ENCODE data around the gene SYT14. TPM values are rescaled to one million over a fixed set of nuclear protein-coding genes. Genes with fewer than 3 reads are reported as not detected.
"Not testable (repeated sequence)": the region's sequence is repeated elsewhere in the genome, so short reads cannot be mapped to it uniquely, and the experiment has no call there.

The SYT14 gene
- total and polyA plus RNA-seq, 4 donors, result 5.1 to 25.1 (median 7.7) TPM

DNA sequence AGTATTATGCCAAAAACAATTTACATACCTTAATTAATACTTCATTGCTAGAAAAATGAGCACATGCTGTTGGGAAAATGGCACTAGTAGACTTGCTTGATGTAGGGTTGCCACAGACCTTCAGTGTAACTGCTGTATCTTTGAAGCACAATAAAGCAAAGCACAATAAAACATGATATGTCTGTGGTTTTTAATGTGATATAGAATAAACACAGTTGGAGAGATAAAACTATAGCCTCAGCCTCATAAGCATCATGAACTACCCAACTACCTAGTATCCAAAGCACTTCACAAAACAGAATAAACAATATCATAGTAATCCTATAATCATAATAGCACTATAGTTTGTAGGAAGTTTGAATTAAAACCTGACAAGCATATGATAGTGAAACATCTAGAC lies 143.5 kb downstream of the SYT14 start:
- H3K27ac ChIP-seq (ENCODE audit: low read depth, low read length), result no peak overlapping the region
- H3K4me1 ChIP-seq (ENCODE audit: control insufficient read depth, insufficient read depth, low read length), result no peaks in the 10 kb centered on the region
- H3K36me3 ChIP-seq (ENCODE audit: control insufficient read depth, insufficient read depth, low read length), result no peaks in the 10 kb centered on the region
- H3K4me3 ChIP-seq (ENCODE audit: low read depth, low read length), result no peak overlapping the region
- H3K27me3 ChIP-seq (ENCODE audit: control insufficient read depth, insufficient read depth, low read length), result no peaks in the 10 kb centered on the region
- H3K9me3 ChIP-seq (ENCODE audit: control insufficient read depth, insufficient read depth, low read length), result no peaks in the 10 kb centered on the region
- DNase-seq (ENCODE audit: low read depth in 4 of 6, low spot score in 6 of 6), result no peak

DNA sequence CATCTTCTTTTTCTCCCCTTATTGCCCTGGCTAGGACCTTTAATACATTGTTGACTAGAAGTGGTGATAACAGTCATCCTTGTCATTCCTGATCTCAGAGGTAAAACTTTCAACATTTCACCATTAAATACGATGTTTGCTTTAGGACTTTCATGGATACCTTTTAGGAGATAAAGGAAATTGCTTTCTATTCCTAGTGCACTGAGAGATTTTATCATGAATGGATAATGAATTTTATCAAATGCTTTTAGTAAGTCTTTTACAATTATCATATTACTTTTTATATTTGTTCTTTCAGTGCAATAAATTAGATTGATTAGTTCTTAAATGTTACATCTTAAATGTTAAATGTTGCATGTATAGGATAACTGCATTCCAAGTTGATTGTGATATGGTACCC lies 147.3 kb downstream of the SYT14 start:
- no peaks in the 10 kb centered on the region for H3K27me3 ChIP-seq (ENCODE audit: control insufficient read depth, insufficient read depth, low read length)
- no peaks in the 10 kb centered on the region for H3K36me3 ChIP-seq (ENCODE audit: control insufficient read depth, insufficient read depth, low read length)
- no peaks in the 10 kb centered on the region for H3K4me1 ChIP-seq (ENCODE audit: control insufficient read depth, insufficient read depth, low read length)
- WGBS (ENCODE audit: insufficient coverage), result no CpG with 5 or more reads among the region's 1 CpG
- no peaks in the 10 kb centered on the region for H3K9me3 ChIP-seq (ENCODE audit: control insufficient read depth, insufficient read depth, low read length)
- DNase-seq (ENCODE audit: low read depth in 4 of 6, low spot score in 6 of 6), result no peak
- no peak overlapping the region for H3K4me3 ChIP-seq (ENCODE audit: low read depth, low read length)
- no peak overlapping the region for H3K27ac ChIP-seq (ENCODE audit: low read depth, low read length)

DNA sequence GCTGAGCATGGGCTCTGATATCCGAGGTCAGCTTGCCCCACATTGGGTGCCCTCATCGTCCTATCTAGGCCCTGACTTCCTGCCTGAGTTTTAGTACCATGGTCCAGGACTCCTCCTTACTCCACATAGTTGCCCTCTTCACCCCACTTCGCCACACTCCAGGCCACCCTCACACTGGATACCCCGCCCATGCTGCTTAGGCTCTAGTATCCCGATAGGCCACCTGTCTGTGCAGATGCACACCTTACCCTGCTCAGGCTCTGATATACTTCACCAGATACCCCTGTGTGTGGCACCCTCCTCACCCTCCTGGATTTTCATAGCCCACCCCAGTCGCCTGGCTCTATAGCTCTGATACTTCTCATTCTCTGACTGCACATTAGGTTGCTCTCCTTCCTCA lies 149.0 kb downstream of the SYT14 start:
- no peaks in the 10 kb centered on the region for H3K9me3 ChIP-seq (ENCODE audit: control insufficient read depth, insufficient read depth, low read length)
- H3K4me3 ChIP-seq (ENCODE audit: low read depth, low read length), result no peak overlapping the region
- no peaks in the 10 kb centered on the region for H3K27me3 ChIP-seq (ENCODE audit: control insufficient read depth, insufficient read depth, low read length)
- no peaks in the 10 kb centered on the region for H3K36me3 ChIP-seq (ENCODE audit: control insufficient read depth, insufficient read depth, low read length)
- DNase-seq (ENCODE audit: low read depth in 4 of 6, low spot score in 6 of 6), result no peak
- H3K4me1 ChIP-seq (ENCODE audit: control insufficient read depth, insufficient read depth, low read length), result no peaks in the 10 kb centered on the region
- no peak overlapping the region for H3K27ac ChIP-seq (ENCODE audit: low read depth, low read length)
- 92% methylated on average over 6 of the region's 6 CpGs for WGBS (ENCODE audit: insufficient coverage)

DNA sequence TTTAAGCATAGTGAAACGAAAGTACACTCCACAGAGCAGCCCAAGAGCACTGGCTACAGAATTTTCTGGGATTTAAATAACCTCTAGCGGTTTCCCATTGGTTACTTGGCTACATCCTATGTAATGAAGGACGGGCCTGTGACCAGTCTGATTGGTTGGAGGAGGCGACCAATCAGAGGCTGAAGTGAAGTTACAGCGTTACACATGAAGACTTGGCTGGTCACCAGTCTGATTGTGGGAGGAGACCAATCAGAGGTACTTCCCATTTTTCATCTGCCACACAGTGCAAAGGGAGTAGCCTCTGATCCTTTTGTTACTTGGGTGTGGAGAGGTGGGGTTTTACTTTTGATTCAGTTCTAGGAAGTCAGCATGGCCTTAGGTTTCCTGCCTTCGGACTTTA lies 151.8 kb downstream of the SYT14 start:
- 91% methylated on average over 4 of the region's 6 CpGs for WGBS (ENCODE audit: insufficient coverage)
- Histone ChIP-seq H3K4me3 (ENCODE audit: low read depth, low read length) (no peak overlapping the region), H3K27ac (ENCODE audit: low read depth, low read length) (no peak overlapping the region), H3K4me1 (ENCODE audit: control insufficient read depth, insufficient read depth, low read length) (no peaks in the 10 kb centered on the region), H3K27me3 (ENCODE audit: control insufficient read depth, insufficient read depth, low read length) (no peaks in the 10 kb centered on the region), H3K9me3 (ENCODE audit: control insufficient read depth, insufficient read depth, low read length) (no peaks in the 10 kb centered on the region), H3K36me3 (ENCODE audit: control insufficient read depth, insufficient read depth, low read length) (no peaks in the 10 kb centered on the region)
- DNase-seq (ENCODE audit: low read depth in 4 of 6, low spot score in 6 of 6), result no peak

DNA sequence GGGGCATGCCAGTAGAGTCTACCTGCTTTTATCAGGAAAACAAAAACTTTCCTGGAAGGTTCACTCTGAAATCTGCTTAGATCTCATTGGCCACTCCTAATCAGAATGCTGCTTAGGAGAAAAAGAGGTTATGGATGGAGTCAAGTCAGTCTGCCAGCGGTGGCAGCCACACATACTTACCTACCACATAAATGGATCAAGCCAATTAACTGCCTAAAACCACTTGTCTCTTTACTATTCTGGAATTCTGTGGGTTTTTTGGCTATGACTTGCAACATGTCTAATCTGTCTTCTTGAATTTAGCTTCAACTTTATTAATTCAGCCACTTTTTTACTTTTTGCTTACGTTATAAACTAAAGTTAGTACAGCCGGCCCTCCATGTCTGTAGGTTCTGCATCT lies 154.3 kb downstream of the SYT14 start:
- WGBS (ENCODE audit: insufficient coverage), result no CpG with 5 or more reads among the region's 3 CpGs

DNA sequence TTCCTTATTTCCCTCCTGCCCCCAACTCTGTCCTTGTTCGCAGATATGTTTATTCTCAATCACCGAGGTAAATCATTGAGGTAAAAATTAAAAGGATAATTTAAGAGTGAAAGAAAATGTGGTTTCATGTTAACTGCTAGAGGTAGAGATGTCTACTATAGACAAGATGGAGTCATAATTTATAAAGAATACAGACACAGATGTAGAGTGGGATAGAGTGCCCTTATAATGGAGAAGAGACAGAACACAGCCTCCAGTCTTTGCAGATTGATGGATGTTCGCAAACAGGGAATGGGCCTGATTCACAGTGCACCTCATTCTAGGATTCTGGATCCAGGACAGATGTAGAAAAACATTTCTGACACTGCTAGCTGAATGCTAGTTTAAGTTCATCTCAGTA lies 155.4 kb downstream of the SYT14 start:
- no peak overlapping the region for H3K4me3 ChIP-seq (ENCODE audit: low read depth, low read length)
- no peak overlapping the region for H3K27ac ChIP-seq (ENCODE audit: low read depth, low read length)
- H3K27me3 ChIP-seq (ENCODE audit: control insufficient read depth, insufficient read depth, low read length), result no peaks in the 10 kb centered on the region
- DNase-seq (ENCODE audit: low read depth in 4 of 6, low spot score in 6 of 6), result no peak
- WGBS (ENCODE audit: insufficient coverage), result 80% methylated on average over 1 of the region's 3 CpGs
- H3K4me1 ChIP-seq (ENCODE audit: control insufficient read depth, insufficient read depth, low read length), result no peaks in the 10 kb centered on the region
- H3K36me3 ChIP-seq (ENCODE audit: control insufficient read depth, insufficient read depth, low read length), result no peaks in the 10 kb centered on the region
- H3K9me3 ChIP-seq (ENCODE audit: control insufficient read depth, insufficient read depth, low read length), result no peaks in the 10 kb centered on the region

More for the DNA sequence above, 154.3 kb downstream of the SYT14 start:
- DNase-seq (ENCODE audit: low read depth in 4 of 6, low spot score in 6 of 6), result no peak
- no peak overlapping the region for H3K27ac ChIP-seq (ENCODE audit: low read depth, low read length)
- no peaks in the 10 kb centered on the region for H3K36me3 ChIP-seq (ENCODE audit: control insufficient read depth, insufficient read depth, low read length)
- H3K9me3 ChIP-seq (ENCODE audit: control insufficient read depth, insufficient read depth, low read length), result no peaks in the 10 kb centered on the region
- H3K4me1 ChIP-seq (ENCODE audit: control insufficient read depth, insufficient read depth, low read length), result no peaks in the 10 kb centered on the region
- H3K4me3 ChIP-seq (ENCODE audit: low read depth, low read length), result no peak overlapping the region
- no peaks in the 10 kb centered on the region for H3K27me3 ChIP-seq (ENCODE audit: control insufficient read depth, insufficient read depth, low read length)

DNA sequence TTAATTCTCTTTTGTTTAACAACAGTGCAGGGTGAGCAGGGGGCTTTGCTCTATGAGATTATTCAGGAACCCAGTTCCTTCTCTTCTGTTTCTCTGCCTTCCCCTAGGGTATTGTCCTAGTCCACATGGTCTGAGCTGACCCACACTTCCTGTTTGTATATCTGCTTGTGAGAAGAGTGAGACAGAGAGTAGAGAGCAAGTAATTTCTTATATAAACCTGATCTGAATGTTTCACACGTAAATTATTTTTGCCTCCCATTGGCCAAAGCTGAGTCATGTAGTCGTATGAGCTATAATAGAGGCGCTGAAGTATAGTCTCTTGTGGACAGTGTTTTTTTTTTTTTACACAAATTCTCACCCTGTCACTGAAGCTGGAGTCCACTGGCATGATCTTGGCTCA lies 160.3 kb downstream of the SYT14 start:
- WGBS (ENCODE audit: insufficient coverage), result no CpG with 5 or more reads among the region's 3 CpGs
- Histone ChIP-seq H3K9me3 (ENCODE audit: control insufficient read depth, insufficient read depth, low read length) (no peaks in the 10 kb centered on the region), H3K4me1 (ENCODE audit: control insufficient read depth, insufficient read depth, low read length) (no peaks in the 10 kb centered on the region), H3K27ac (ENCODE audit: low read depth, low read length) (no peak overlapping the region), H3K4me3 (ENCODE audit: low read depth, low read length) (no peak overlapping the region), H3K27me3 (ENCODE audit: control insufficient read depth, insufficient read depth, low read length) (no peaks in the 10 kb centered on the region), H3K36me3 (ENCODE audit: control insufficient read depth, insufficient read depth, low read length) (no peaks in the 10 kb centered on the region)
- DNase-seq (ENCODE audit: low read depth in 4 of 6, low spot score in 6 of 6), result no peak

DNA sequence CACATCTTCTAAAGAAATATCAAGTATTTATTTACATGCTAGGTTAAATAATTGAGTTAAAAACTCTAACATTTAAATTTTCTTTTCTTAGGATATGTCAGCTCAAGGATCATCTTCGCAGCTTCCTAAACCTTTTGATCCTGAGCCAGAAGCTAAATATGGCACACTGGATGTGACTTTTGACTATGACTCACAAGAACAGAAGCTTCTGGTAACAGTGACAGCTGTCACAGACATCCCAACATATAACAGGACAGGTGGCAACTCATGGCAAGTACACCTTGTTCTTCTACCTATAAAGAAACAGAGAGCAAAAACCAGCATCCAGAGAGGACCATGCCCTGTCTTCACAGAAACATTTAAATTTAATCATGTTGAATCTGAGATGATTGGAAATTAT lies 161.9 kb downstream of the SYT14 start:
- Histone ChIP-seq H3K4me1 (ENCODE audit: control insufficient read depth, insufficient read depth, low read length) (no peaks in the 10 kb centered on the region), H3K9me3 (ENCODE audit: control insufficient read depth, insufficient read depth, low read length) (no peaks in the 10 kb centered on the region), H3K27me3 (ENCODE audit: control insufficient read depth, insufficient read depth, low read length) (no peaks in the 10 kb centered on the region), H3K27ac (ENCODE audit: low read depth, low read length) (no peak overlapping the region), H3K4me3 (ENCODE audit: low read depth, low read length) (no peak overlapping the region), H3K36me3 (ENCODE audit: control insufficient read depth, insufficient read depth, low read length) (no peaks in the 10 kb centered on the region)
- no CpG with 5 or more reads among the region's 1 CpG for WGBS (ENCODE audit: insufficient coverage)
- peak in 1 of 6 donors; percentile 37 for DNase-seq (ENCODE audit: low read depth in 4 of 6, low spot score in 6 of 6)

DNA sequence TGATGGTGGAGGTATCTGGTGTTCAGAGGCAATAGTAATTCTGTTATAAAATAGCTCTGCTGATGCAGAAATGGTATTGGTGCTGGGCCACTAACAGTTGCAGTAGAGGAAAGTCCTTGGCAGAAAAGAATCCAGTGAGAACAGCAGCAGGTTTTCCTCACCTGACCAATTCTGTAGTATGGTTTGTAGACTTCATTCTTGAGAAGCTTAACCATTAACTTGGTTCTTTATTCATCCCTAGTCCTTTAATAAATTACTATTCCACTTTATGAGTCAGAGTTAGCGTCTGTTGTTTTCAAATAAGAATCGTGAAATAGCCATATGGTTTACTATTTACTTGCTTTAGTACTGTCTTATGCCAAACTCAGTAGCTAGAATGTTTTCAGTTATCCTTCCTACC lies 166.1 kb downstream of the SYT14 start:
- H3K27ac ChIP-seq (ENCODE audit: low read depth, low read length), result no peak overlapping the region
- H3K4me1 ChIP-seq (ENCODE audit: control insufficient read depth, insufficient read depth, low read length), result no peaks in the 10 kb centered on the region
- no peaks in the 10 kb centered on the region for H3K27me3 ChIP-seq (ENCODE audit: control insufficient read depth, insufficient read depth, low read length)
- no peak overlapping the region for H3K4me3 ChIP-seq (ENCODE audit: low read depth, low read length)
- no peak for DNase-seq (ENCODE audit: low read depth in 4 of 6, low spot score in 6 of 6)
- no peaks in the 10 kb centered on the region for H3K9me3 ChIP-seq (ENCODE audit: control insufficient read depth, insufficient read depth, low read length)
- H3K36me3 ChIP-seq (ENCODE audit: control insufficient read depth, insufficient read depth, low read length), result no peaks in the 10 kb centered on the region
- no CpG with 5 or more reads among the region's 2 CpGs for WGBS (ENCODE audit: insufficient coverage)

DNA sequence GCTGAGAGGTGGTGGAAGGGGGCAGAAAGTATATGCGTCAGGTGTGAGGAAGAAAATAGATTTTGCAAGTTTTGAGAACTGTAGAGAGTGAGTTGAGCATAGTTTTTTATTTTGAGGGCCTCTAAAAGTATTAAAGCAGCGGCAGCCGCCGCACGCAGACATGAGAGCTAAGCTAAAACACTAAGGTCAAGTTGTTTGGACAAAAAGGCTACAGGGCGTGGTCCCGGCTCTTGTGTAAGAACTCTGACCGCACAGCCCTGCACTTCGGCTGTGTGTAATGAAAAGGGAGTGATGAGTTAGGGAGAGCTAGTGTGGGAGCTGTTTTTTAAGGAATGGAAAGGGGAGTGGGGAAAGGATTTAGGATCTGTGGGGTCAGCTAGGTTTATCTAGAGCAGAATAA lies 174.9 kb downstream of the SYT14 start:
- H3K36me3 ChIP-seq (ENCODE audit: control insufficient read depth, insufficient read depth, low read length); H3K27me3 ChIP-seq (ENCODE audit: control insufficient read depth, insufficient read depth, low read length); H3K27ac ChIP-seq (ENCODE audit: low read depth, low read length); H3K4me1 ChIP-seq (ENCODE audit: control insufficient read depth, insufficient read depth, low read length); H3K4me3 ChIP-seq (ENCODE audit: low read depth, low read length); DNase-seq (ENCODE audit: low read depth in 4 of 6, low spot score in 6 of 6); H3K9me3 ChIP-seq (ENCODE audit: control insufficient read depth, insufficient read depth, low read length): not testable (repeated sequence)
- 94% methylated on average over 9 of the region's 9 CpGs for WGBS (ENCODE audit: insufficient coverage)

DNA sequence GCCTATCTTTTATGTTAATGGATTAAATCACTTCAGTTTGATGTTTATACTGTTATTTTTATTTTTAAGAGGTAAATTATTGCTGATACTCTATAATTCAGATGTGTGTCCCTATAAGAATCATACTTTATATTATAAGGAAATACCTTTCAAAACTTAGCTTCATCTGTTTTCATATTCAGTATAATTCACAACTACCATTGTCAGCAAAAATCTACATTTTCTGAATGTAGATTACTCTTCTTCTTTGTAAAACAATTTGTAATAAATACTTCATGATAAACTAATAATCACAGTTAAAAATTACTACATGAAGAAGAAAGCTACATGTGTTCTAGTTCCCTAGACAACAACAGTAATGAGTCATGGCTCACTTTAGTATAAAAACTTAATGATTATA lies 179.2 kb downstream of the SYT14 start:
- DNase-seq (ENCODE audit: low read depth in 4 of 6, low spot score in 6 of 6), result peak in 1 of 6 donors; percentile 24
- H3K36me3 ChIP-seq (ENCODE audit: control insufficient read depth, insufficient read depth, low read length), result no peaks in the 10 kb centered on the region
- no peaks in the 10 kb centered on the region for H3K4me1 ChIP-seq (ENCODE audit: control insufficient read depth, insufficient read depth, low read length)
- H3K27me3 ChIP-seq (ENCODE audit: control insufficient read depth, insufficient read depth, low read length), result no peaks in the 10 kb centered on the region
- H3K4me3 ChIP-seq (ENCODE audit: low read depth, low read length), result no peak overlapping the region
- H3K27ac ChIP-seq (ENCODE audit: low read depth, low read length), result no peak overlapping the region
- no peaks in the 10 kb centered on the region for H3K9me3 ChIP-seq (ENCODE audit: control insufficient read depth, insufficient read depth, low read length)
